Measurements from ENCODE around the gene SLC23A3. TPM values are rescaled to one million over a fixed set of nuclear protein-coding genes. Genes with fewer than 3 reads are reported as not detected.

Gene SLC23A3
- total RNA-seq, 1 donor from 2014 or later = 1.9 TPM

GRCh38 chr2:219120082-219120481 lies 49.7 kb downstream of the SLC23A3 start:
- H3K4me1 Mint-ChIP-seq (ENCODE audit: low read depth) = peaks cover 13% of the 10 kb centered on the region
- H3K9me3 Mint-ChIP-seq = no peaks in the 10 kb centered on the region
- H3K27ac Mint-ChIP-seq = no peak overlapping the region
- no peaks in the 10 kb centered on the region for H3K27me3 Mint-ChIP-seq (ENCODE audit: insufficient read depth)
- H3K4me3 Mint-ChIP-seq = no peak overlapping the region
- no peaks in the 10 kb centered on the region for H3K36me3 Mint-ChIP-seq (ENCODE audit: low read depth)
- intact Hi-C loops (cut with micrococcal nuclease) = no loop called here
- no peak for DNase-seq (ENCODE audit: low spot score)

GRCh38 chr2:219119422-219120043 lies 50.3 kb downstream of the SLC23A3 start:
- Mint-ChIP-seq H3K4me3 (no peak overlapping the region), H3K27ac (no peak overlapping the region), H3K36me3 (ENCODE audit: low read depth) (no peaks in the 10 kb centered on the region), H3K27me3 (ENCODE audit: insufficient read depth) (no peaks in the 10 kb centered on the region), H3K9me3 (no peaks in the 10 kb centered on the region), H3K4me1 (ENCODE audit: low read depth) (peaks cover 8% of the 10 kb centered on the region)
- DNase-seq (ENCODE audit: low spot score) = peak; percentile 31
- intact Hi-C loops (cut with micrococcal nuclease) = loop anchor here (1.0 kb wide), 3 partner anchors 46 to 90 kb away; no protein-coding TSS in a partner anchor

- Mint-ChIP-seq H3K4me1 (ENCODE audit: low read depth) (no peaks in the 10 kb centered on the region), H3K36me3 (ENCODE audit: low read depth) (no peaks in the 10 kb centered on the region), H3K4me3 (no peak overlapping the region), H3K27me3 (ENCODE audit: insufficient read depth) (no peaks in the 10 kb centered on the region), H3K9me3 (no peaks in the 10 kb centered on the region), H3K27ac (no peak overlapping the region)
- DNase-seq (ENCODE audit: low spot score) = no peak
- intact Hi-C loops (cut with micrococcal nuclease) = no loop called here
Measured at GRCh38 chr2:219118504-219118903, 51.3 kb downstream of the SLC23A3 start.

- H3K4me3 Mint-ChIP-seq = no peak overlapping the region
- peaks cover 6% of the 10 kb centered on the region for H3K4me1 Mint-ChIP-seq (ENCODE audit: low read depth)
- H3K27me3 Mint-ChIP-seq (ENCODE audit: insufficient read depth) = no peaks in the 10 kb centered on the region
- H3K9me3 Mint-ChIP-seq = no peaks in the 10 kb centered on the region
- H3K27ac Mint-ChIP-seq = no peak overlapping the region
- H3K36me3 Mint-ChIP-seq (ENCODE audit: low read depth) = no peaks in the 10 kb centered on the region
- intact Hi-C loops (cut with micrococcal nuclease) = no loop called here
- no peak for DNase-seq (ENCODE audit: low spot score)
Measured at GRCh38 chr2:219116776-219117646, 52.8 kb downstream of the SLC23A3 start.

GRCh38 chr2:219112651-219113338 lies 57.0 kb downstream of the SLC23A3 start:
- DNase-seq (ENCODE audit: low spot score) = no peak
- Mint-ChIP-seq H3K4me3 (no peak overlapping the region), H3K36me3 (ENCODE audit: low read depth) (no peaks in the 10 kb centered on the region), H3K27ac (no peak overlapping the region), H3K27me3 (ENCODE audit: insufficient read depth) (no peaks in the 10 kb centered on the region), H3K9me3 (no peaks in the 10 kb centered on the region), H3K4me1 (ENCODE audit: low read depth) (peaks cover 14% of the 10 kb centered on the region)
- intact Hi-C loops (cut with micrococcal nuclease) = loop anchor here (1.0 kb wide), 1 partner anchor 8 kb away; no protein-coding TSS in a partner anchor

GRCh38 chr2:219112062-219112406 lies 57.8 kb downstream of the SLC23A3 start:
- DNase-seq (ENCODE audit: low spot score) = no peak
- H3K9me3 Mint-ChIP-seq = no peaks in the 10 kb centered on the region
- H3K36me3 Mint-ChIP-seq (ENCODE audit: low read depth) = no peaks in the 10 kb centered on the region
- H3K27me3 Mint-ChIP-seq (ENCODE audit: insufficient read depth) = no peaks in the 10 kb centered on the region
- no peak overlapping the region for H3K27ac Mint-ChIP-seq
- no peak overlapping the region for H3K4me3 Mint-ChIP-seq
- intact Hi-C loops (cut with micrococcal nuclease) = no loop called here
- peaks cover 14% of the 10 kb centered on the region for H3K4me1 Mint-ChIP-seq (ENCODE audit: low read depth)

Other genes with a start within 250 kb of the SLC23A3 start
- gene CDK5R2, start 210.4 kb downstream of the SLC23A3 start, total RNA-seq = not detected in 2 replicates
- not detected in 2 replicates for gene FEV, start 184.8 kb downstream of the SLC23A3 start, total RNA-seq
- 0.36 TPM in 1 of 2 replicates, not detected in the other for gene CRYBA2, start 176.6 kb downstream of the SLC23A3 start, total RNA-seq
- gene CFAP65, start 128.5 kb downstream of the SLC23A3 start, total RNA-seq = not detected in 2 replicates
- not detected in 2 replicates for gene IHH, start 109.1 kb downstream of the SLC23A3 start, total RNA-seq
- 18.1 and 20.7 TPM in 2 replicates for gene NHEJ1, start 9.2 kb downstream of the SLC23A3 start, total RNA-seq
- 69.8 and 72.2 TPM in 2 replicates for gene CNPPD1, start 6.9 kb upstream of the SLC23A3 start, total RNA-seq
- gene RETREG2, start 8.2 kb upstream of the SLC23A3 start, total RNA-seq = 58.4 and 61.5 TPM in 2 replicates
- 35.0 and 41.3 TPM in 2 replicates for gene ZFAND2B, start 36.8 kb upstream of the SLC23A3 start, total RNA-seq
- gene ABCB6, start 48.9 kb upstream of the SLC23A3 start, total RNA-seq = 31.9 and 32.9 TPM in 2 replicates
- 55.3 and 57.0 TPM in 2 replicates for gene ATG9A, start 59.6 kb upstream of the SLC23A3 start, total RNA-seq
- gene ANKZF1, start 59.8 kb upstream of the SLC23A3 start, total RNA-seq = 112 and 117 TPM in 2 replicates
- gene GLB1L, start 75.4 kb upstream of the SLC23A3 start, total RNA-seq = 4.6 and 4.9 TPM in 2 replicates
- gene STK16, start 75.5 kb upstream of the SLC23A3 start, total RNA-seq = 30.1 and 30.6 TPM in 2 replicates
- not detected in 2 replicates for gene TUBA4B, start 83.2 kb upstream of the SLC23A3 start, total RNA-seq
- gene TUBA4A, start 83.9 kb upstream of the SLC23A3 start, total RNA-seq = 211 and 217 TPM in 2 replicates
- 40.8 and 45.3 TPM in 2 replicates for gene DNAJB2, start 109.3 kb upstream of the SLC23A3 start, total RNA-seq
- 0.23 TPM in 1 of 2 replicates, not detected in the other for gene PTPRN, start 139.4 kb upstream of the SLC23A3 start, total RNA-seq
- gene RESP18, start 162.7 kb upstream of the SLC23A3 start, total RNA-seq = not detected in 2 replicates
- 124 and 128 TPM in 2 replicates for gene DNPEP, start 217.9 kb upstream of the SLC23A3 start, total RNA-seq
- not detected in 2 replicates for gene DES, start 248.3 kb upstream of the SLC23A3 start, total RNA-seq

All from activated T-helper 1 cell treated with anti-CD3 and anti-CD28 coated beads, Interleukin-12 subunit alpha, Interleukin-12 subunit beta, Interleukin-2, Interleukin-4 antibody, amounts not matched to agents 30 ng/mL and 10 ng/mL and 1 ng/mL, durations not matched to agents 14 hours and 24 hours and 36 hours (primary cell).